Ovary (tissue), 9 donors: ENCODE measurements around the gene LY6G6D. TPM values are rescaled to one million over a fixed set of nuclear protein-coding genes. Genes with fewer than 3 reads are reported as not detected.

ENCODE experiments used
- DNase-seq, 5 donors: peaks; one replicate each; pipeline ENCODE4 v3.0.0-alpha.2; 2019 to 2020
- H3K27ac ChIP-seq, 2 donors: fragments of 200-600 bp; one replicate each; pipeline versions ENCODE4 v1.5.1 to v1.8.0; 2019 to 2022
- H3K27me3 ChIP-seq: fragments of 200-600 bp; one replicate; pipeline ENCODE4 v1.8.0; 2022
- H3K36me3 ChIP-seq: fragments of 200-600 bp; sonication (generic); one replicate; pipeline ENCODE4 v1.5.1; 2019
- H3K4me1 ChIP-seq: one replicate; pipeline ENCODE4 v1.8.1; 2013; ENCODE audit warnings: mild to moderate bottlenecking, moderate library complexity; ENCODE audit not compliant: insufficient read depth
- H3K4me3 ChIP-seq: fragments of 200-600 bp; sonication (generic); one replicate; pipeline ENCODE4 v1.5.1; 2017
- H3K9me3 ChIP-seq, 2 donors: fragments of 200-600 bp in 1 of 2; sonication (generic) in 1 of 2; one replicate each; pipeline versions ENCODE4 v1.5.1 to v1.8.1; 2013 to 2019; ENCODE audit warnings: mild to moderate bottlenecking in 1 of 2, moderate library complexity in 1 of 2
- EP300 ChIP-seq: sonication (generic); formaldehyde crosslinking; IDR thresholded peaks from one replicate; pipeline ENCODE4 v1.6.1; 2017; ENCODE audit warnings: antibody characterized with exemption
- POLR2A ChIP-seq: fragments of 450-650 bp; IDR thresholded peaks from one replicate; pipeline ENCODE4 v1.6.1; 2017; ENCODE audit warnings: antibody characterized with exemption, mild to moderate bottlenecking, moderate library complexity
- WGBS, 3 donors: extraction: QIAGEN DNeasy Blood & Tissue Kit in 1 of 3; methylation state at CpG; one replicate each; pipeline versions ENCODE4 v1.1.5 to v1.1.7; 2013 to 2017; 5-methylcytosine and 5-hydroxymethylcytosine counted together
- intact Hi-C, 4 donors: fragments of 100-400 bp; cut with DNase I; formaldehyde crosslinking; loops; one replicate each; pipeline versions ENCODE4 v1.11.0 to v1.15.1; 2022 to 2023
- polyA plus RNA-seq, 2 donors: library from polyadenylated mRNA; stranded (reverse); fragments of 200-250 nt in 1 of 2; fragments of 350-450 nt in 1 of 2; fragmentation: Illumina TruSeq in 1 of 2; extraction: RNeasy Lipid Tissue Mini Kit (QIAGEN cat#74804) in 1 of 2; gene quantifications; one replicate each; pipeline ENCODE4 v1.2.3, GENCODE V29; 2013 to 2014
- total RNA-seq, 7 donors: library from RNA; depleted of rRNA in 2 of 7; stranded (reverse); fragments of >200 nt in 2 of 7; fragmentation: NEBNext Ultra II Directional in 3 of 7; extraction: Animal tissue kit (Norgen Biotek cat#: 25700) in 3 of 7; gene quantifications; one replicate each; pipeline versions ENCODE4 v1.1.0 to v1.2.4, GENCODE V29; 2016 to 2023
- TF ChIP-seq, protein P1 (sequence below), 3 donors: fragments of 450-650 bp in 2 of 3; fragments of 200-600 bp in 1 of 3; IDR thresholded peaks; one replicate each; pipeline versions ENCODE4 v1.5.1 to v1.8.0; 2016 to 2022; ENCODE audit warnings: antibody characterized with exemption in 3 of 3, mild to moderate bottlenecking in 1 of 3
- donor health status: DM: no; HTN: no; CAD: no; lungs with moderate emphysema.
- donor health status: DM: no; HTN: no; CAD: no.
- donor health status: Bipolar disorder and iron deficiency.
- donor health status: DM: yes; HTN: yes; CAD: no.
- donor health status: DM: no; HTN: no; CAD: no.
- donor health status: DM: yes; HTN: yes; CAD: no.

Gene LY6G6D
- total and polyA plus RNA-seq, 9 donors: not detected

DNA sequence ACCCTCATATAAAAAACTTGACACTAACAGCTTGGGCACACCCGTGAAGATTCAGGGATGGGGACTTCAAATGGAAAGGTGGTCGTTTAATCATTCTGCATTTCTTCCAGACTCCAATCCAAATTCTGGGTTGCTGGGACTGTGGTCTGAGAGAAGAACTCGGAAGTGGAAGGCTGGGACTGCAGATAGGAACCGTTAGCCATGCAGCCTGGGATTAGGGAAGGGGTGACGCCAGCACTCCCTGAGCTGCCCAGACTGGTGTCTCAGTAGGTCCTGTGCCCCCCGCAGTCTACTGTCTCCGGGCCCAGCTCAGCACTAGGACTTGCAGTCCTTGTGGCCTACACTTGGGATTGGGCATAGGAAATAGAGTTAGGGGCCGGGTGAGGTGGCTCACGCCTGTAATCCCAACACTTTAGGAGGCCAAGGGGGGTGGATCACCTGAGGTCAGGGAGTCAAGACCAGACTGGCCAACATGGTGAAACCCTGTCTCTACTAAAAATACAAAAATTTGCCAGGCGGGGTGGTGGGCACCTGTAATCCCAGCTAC, 21.7 kb downstream of the LY6G6D start:
- Histone ChIP-seq H3K27ac (peak overlapping the region; percentile 83 to 90), H3K9me3 (no peaks in the 10 kb centered on the region), H3K36me3 (no peaks in the 10 kb centered on the region), H3K4me3 (peak overlapping the region; percentile 63), H3K4me1 (peaks cover 12% of the 10 kb centered on the region), H3K27me3 (no peaks in the 10 kb centered on the region)
- 38 to 41% (median 40%) methylated on average over 10 of the region's 10 CpGs for WGBS, 3 donors
- intact Hi-C loops: loop anchor here in 3 of 4 donors (5.0 to 10.0 kb wide), 3 partner anchors 58 to 98 kb away; partner anchors contain the start of gene VARS1 (in 1 of the 3)
- TF ChIP-seq, protein P1, sequence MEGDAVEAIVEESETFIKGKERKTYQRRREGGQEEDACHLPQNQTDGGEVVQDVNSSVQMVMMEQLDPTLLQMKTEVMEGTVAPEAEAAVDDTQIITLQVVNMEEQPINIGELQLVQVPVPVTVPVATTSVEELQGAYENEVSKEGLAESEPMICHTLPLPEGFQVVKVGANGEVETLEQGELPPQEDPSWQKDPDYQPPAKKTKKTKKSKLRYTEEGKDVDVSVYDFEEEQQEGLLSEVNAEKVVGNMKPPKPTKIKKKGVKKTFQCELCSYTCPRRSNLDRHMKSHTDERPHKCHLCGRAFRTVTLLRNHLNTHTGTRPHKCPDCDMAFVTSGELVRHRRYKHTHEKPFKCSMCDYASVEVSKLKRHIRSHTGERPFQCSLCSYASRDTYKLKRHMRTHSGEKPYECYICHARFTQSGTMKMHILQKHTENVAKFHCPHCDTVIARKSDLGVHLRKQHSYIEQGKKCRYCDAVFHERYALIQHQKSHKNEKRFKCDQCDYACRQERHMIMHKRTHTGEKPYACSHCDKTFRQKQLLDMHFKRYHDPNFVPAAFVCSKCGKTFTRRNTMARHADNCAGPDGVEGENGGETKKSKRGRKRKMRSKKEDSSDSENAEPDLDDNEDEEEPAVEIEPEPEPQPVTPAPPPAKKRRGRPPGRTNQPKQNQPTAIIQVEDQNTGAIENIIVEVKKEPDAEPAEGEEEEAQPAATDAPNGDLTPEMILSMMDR (IDR thresholded peaks at IDR 0.05): no peak
- TF ChIP-seq EP300 (no peak), POLR2A (no peak)
- DNase-seq: no peak

DNA sequence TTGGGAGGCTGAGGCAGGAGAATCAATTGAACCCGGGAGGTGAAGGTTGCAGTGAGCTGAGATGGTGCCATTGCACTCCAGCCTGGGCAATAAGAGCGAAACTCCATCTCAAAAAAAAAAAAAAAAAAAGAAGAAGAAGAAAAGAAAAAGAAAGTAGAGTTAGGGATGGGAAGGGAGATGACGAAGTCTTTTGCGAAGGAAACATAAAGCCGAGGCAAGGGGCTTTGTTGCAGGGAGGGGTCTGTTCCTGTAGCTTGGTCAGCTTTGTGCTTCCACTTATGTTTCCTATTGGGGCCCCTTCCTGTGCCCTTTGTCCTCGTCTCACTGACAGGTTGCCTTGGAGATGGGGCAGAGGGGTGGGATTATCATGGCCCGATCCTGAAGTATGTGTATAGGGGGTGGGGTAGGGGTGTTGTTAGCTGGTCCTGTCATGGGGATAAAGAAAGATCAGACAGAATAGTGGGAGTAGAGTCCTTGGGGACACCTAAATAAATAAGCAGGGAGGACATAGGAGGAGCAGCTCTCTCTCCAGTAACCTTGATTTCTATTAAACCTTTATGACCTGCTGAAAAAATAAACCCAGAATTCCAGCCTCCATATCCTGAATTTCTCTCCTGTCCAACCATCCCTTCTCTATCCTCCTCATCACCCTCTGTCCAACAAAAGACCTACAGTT, 22.3 kb downstream of the LY6G6D start:
- H3K4me1 ChIP-seq: peaks cover 12% of the 10 kb centered on the region
- TF ChIP-seq POLR2A: no peak
- TF ChIP-seq, protein P1 (IDR thresholded peaks at IDR 0.05): no peak
- TF ChIP-seq EP300: no peak
- no peak for DNase-seq
- H3K9me3 ChIP-seq: no peaks in the 10 kb centered on the region
- no peak overlapping the region for H3K4me3 ChIP-seq
- intact Hi-C loops: loop anchor here in 3 of 4 donors (5.0 to 10.0 kb wide), 3 partner anchors 57 to 97 kb away; partner anchors contain the start of gene VARS1 (in 1 of the 3)
- no peaks in the 10 kb centered on the region for H3K27me3 ChIP-seq
- 60 to 65% (median 60%) methylated on average over 7 of the region's 7 CpGs for WGBS, 3 donors
- peak overlapping the region in 1 of 2 donors; percentile 83 for H3K27ac ChIP-seq
- no peaks in the 10 kb centered on the region for H3K36me3 ChIP-seq

DNA sequence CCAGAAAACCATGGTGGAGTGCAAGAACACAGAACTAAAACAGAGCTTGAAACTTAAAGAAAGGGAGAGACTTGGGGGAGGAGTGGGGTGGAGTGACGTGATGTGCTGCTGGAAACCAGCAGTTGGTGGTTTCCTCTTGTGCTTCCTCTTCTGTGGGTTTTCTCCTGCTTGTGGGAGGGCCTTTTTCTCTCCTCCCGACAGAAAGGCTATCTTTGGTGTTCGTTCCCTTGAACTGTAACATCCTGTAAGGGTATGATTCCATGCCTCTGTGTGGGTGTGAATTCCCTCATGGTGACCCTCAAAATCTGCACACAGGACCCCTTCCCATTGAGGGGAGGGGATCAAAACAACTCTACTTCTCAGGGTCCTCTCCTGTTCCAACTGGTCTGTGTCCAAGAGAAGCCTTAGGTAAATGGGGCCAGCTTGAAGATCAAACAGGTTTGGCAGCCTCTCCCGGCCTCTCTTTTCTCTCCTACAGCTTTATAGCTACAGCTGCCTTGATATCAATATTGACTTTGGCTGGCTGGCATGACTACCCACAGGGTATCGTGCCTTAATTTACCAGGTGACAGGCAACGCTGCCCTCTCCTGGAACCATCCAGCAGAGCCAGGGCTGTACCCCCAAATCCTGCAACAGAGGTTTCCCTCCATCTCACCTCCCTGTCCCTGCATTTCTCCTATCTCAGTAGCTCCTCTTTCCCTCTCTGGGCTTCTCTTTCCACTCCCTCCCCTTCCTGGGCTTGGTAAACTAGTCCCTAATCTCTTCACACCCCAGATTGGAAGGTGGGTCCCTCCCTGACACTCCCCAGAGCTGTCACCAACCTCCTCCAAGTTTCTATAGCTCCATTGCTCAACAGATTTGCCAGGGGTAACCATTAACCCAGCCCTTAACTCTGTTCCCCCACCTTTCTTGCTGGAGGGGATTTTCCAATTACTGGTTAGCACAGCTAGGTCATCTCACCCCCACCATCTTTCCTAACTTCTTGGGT, 23.1 kb downstream of the LY6G6D start:
- H3K27ac ChIP-seq: no peak overlapping the region
- no peak for DNase-seq
- WGBS, 3 donors: 10 to 13% (median 10%) methylated on average over 6 of the region's 6 CpGs
- H3K36me3 ChIP-seq: no peaks in the 10 kb centered on the region
- intact Hi-C loops: loop anchor here in 3 of 4 donors (5.0 to 10.0 kb wide), 3 partner anchors 57 to 97 kb away; partner anchors contain the start of gene VARS1 (in 1 of the 3)
- TF ChIP-seq EP300: no peak
- TF ChIP-seq, protein P1 (IDR thresholded peaks at IDR 0.05): no peak
- no peak for TF ChIP-seq POLR2A
- H3K27me3 ChIP-seq: no peaks in the 10 kb centered on the region
- peaks cover 12% of the 10 kb centered on the region for H3K4me1 ChIP-seq
- no peak overlapping the region for H3K4me3 ChIP-seq
- no peaks in the 10 kb centered on the region for H3K9me3 ChIP-seq
